Measurements from ENCODE around the gene SHROOM2. TPM values are rescaled to one million over a fixed set of nuclear protein-coding genes. Genes with fewer than 3 reads are reported as not detected.

The SHROOM2 gene
- total and polyA plus RNA-seq, 9 donors: 7.6 to 16.8 (median 11.7) TPM

DNA sequence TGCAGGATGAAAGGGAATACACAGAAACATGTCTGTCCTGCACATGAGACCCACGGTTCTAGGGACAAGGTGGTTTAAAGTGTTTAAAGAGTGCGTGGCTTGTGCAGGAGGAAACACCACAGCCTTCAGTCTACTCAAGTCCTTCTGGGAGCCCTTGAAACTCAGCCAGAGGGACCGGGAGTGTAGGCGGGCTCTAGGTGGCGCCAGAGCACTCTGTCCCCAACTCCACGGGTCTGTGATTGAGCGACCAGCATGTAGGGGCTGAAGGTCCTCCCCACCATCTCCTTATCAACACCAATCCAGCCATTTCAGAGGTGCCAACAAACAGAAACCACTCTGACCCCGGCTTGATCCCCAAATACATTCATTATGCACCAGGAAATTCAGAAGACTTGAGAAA lies 98.9 kb downstream of the SHROOM2 start:
- H3K4me1 ChIP-seq (ENCODE audit: insufficient read depth): peaks cover 6% of the 10 kb centered on the region
- no peak overlapping the region for H3K27ac ChIP-seq
- 13 to 22% (median 21%) methylated on average over 8 of the region's 8 CpGs for WGBS, 3 donors
- intact Hi-C loops (cut with DNase I): loop anchor here in 1 of 4 donors (10.0 kb wide), 1 partner anchor 230 kb away; no protein-coding TSS in a partner anchor
- no peak overlapping the region for H3K4me3 ChIP-seq
- TF ChIP-seq, protein P1, sequence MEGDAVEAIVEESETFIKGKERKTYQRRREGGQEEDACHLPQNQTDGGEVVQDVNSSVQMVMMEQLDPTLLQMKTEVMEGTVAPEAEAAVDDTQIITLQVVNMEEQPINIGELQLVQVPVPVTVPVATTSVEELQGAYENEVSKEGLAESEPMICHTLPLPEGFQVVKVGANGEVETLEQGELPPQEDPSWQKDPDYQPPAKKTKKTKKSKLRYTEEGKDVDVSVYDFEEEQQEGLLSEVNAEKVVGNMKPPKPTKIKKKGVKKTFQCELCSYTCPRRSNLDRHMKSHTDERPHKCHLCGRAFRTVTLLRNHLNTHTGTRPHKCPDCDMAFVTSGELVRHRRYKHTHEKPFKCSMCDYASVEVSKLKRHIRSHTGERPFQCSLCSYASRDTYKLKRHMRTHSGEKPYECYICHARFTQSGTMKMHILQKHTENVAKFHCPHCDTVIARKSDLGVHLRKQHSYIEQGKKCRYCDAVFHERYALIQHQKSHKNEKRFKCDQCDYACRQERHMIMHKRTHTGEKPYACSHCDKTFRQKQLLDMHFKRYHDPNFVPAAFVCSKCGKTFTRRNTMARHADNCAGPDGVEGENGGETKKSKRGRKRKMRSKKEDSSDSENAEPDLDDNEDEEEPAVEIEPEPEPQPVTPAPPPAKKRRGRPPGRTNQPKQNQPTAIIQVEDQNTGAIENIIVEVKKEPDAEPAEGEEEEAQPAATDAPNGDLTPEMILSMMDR (IDR thresholded peaks at IDR 0.05): peak in 1 of 3 donors; percentile 29
- TF ChIP-seq EP300 (IDR thresholded peaks at IDR 0.05): no peak
- no peak for TF ChIP-seq POLR2A (IDR thresholded peaks at IDR 0.05)
- DNase-seq: peak; percentile 62 to 73 (median 64)
- no peaks in the 10 kb centered on the region for H3K36me3 ChIP-seq
- H3K27me3 ChIP-seq: no peaks in the 10 kb centered on the region
- no peaks in the 10 kb centered on the region for H3K9me3 ChIP-seq

DNA sequence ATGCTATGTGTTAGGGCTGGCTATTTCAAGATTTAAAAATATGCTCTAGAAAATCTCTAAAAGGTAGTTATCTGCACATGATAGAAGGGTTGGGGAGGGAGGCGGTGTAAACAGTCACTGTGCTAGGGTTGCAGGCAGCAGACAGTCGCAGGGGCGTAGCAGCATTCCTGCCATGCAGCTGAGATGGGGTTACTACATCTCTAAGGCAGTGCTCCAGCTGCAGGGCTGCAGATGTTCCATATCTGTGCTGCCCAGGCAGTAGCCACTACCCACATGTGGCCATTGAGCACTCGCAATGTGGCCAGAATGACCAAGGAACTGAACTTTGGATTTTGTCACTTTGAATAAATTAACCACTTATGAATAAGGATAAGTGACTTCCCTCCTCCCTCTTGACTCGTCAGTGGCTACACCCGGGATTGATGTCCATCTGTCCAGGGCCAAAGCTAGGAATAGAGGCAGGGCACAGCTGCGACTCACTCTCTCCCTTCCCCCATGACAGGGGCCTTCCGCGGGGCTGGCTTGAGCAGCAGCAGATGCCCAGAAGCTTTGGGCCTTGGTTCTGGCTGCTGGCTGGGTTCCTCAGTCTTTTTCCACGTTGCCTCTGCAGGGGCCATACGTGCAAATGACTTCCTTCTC lies 101.5 kb downstream of the SHROOM2 start:
- Histone ChIP-seq H3K4me1 (ENCODE audit: insufficient read depth) (peaks cover 11% of the 10 kb centered on the region), H3K4me3 (no peak overlapping the region), H3K27ac (no peak overlapping the region), H3K27me3 (no peaks in the 10 kb centered on the region), H3K9me3 (no peaks in the 10 kb centered on the region), H3K36me3 (no peaks in the 10 kb centered on the region)
- intact Hi-C loops (cut with DNase I): loop anchor here in 1 of 4 donors (10.0 kb wide), 1 partner anchor 227 kb away; no protein-coding TSS in a partner anchor
- TF ChIP-seq EP300 (IDR thresholded peaks at IDR 0.05) (no peak), POLR2A (IDR thresholded peaks at IDR 0.05) (no peak)
- TF ChIP-seq, protein P1 (IDR thresholded peaks at IDR 0.05): no peak
- 73 to 79% (median 74%) methylated on average over 11 of the region's 11 CpGs for WGBS, 3 donors
- DNase-seq: no peak

DNA sequence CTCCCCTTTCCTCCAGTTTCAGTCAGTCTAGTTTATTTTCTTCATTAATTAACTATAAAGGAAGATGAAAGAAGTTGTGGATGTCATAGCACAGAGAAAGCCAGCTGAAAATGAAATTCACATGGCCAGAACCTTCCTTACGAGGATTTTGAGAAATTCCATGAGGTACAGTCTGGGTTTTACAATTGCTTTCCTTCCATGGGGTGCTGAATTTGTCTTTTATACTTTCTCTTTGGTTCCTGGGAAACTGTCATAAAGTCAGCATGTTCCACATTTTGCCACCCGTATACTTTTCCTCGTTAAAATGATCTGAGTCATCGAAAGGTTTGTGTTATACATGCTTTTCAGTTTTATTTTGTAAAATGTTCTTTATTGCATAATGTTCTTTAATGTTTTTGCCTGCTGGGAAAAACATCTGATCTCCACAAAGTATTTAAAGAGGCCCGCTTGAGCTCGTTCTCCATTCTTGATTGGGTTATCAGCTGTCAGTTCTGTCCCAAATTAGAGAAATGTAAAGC lies 102.8 kb downstream of the SHROOM2 start:
- H3K36me3 ChIP-seq: no peaks in the 10 kb centered on the region
- TF ChIP-seq, protein P1 (IDR thresholded peaks at IDR 0.05): no peak
- TF ChIP-seq POLR2A (IDR thresholded peaks at IDR 0.05) (no peak), EP300 (IDR thresholded peaks at IDR 0.05) (no peak)
- no peak overlapping the region for H3K27ac ChIP-seq
- no peak overlapping the region for H3K4me3 ChIP-seq
- WGBS, 3 donors: 85 to 91% (median 90%) methylated on average over 6 of the region's 6 CpGs
- H3K4me1 ChIP-seq (ENCODE audit: insufficient read depth): peaks cover 5% of the 10 kb centered on the region
- intact Hi-C loops (cut with DNase I): loop anchor here in 1 of 4 donors (10.0 kb wide), 1 partner anchor 226 kb away; no protein-coding TSS in a partner anchor
- H3K27me3 ChIP-seq: no peaks in the 10 kb centered on the region
- H3K9me3 ChIP-seq: no peaks in the 10 kb centered on the region
- no peak for DNase-seq

DNA sequence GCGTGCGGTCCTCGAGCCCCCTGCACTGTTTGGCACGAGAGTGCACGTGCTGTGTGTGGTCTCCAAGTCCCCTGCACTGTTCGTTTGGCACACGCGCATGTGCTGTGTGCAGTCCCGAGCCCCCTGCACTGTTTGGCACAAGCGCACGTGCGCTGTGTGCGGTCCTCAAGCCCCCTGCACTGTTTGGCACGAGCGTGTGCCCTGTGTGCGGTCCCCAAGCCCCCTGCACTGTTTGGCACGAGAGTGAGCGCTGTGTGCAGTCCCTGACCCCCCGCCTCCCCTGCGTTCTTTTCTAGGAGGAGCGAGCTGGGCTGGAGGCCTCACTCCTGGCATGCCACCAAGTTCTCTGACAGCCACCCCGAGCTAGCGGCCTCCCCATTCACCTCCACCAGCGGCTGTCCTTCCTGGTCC lies 104.5 kb downstream of the SHROOM2 start:
- H3K27me3 ChIP-seq: no peaks in the 10 kb centered on the region
- TF ChIP-seq EP300 (IDR thresholded peaks at IDR 0.05) (no peak), POLR2A (IDR thresholded peaks at IDR 0.05) (no peak)
- TF ChIP-seq, protein P1 (IDR thresholded peaks at IDR 0.05): no peak
- WGBS, 3 donors: 46 to 63% (median 55%) methylated on average over 24 of the region's 24 CpGs
- no peaks in the 10 kb centered on the region for H3K9me3 ChIP-seq
- no peak for DNase-seq
- intact Hi-C loops (cut with DNase I): no loop called here
- H3K4me1 ChIP-seq (ENCODE audit: insufficient read depth): peaks cover 5% of the 10 kb centered on the region
- H3K36me3 ChIP-seq: no peaks in the 10 kb centered on the region
- no peak overlapping the region for H3K4me3 ChIP-seq
- H3K27ac ChIP-seq: no peak overlapping the region
